Natural killer cell treated with Interleukin-12 subunit alpha and Interleukin-12 subunit beta and Interleukin-15 and Interleukin-18, amount 100 ng/mL, for 72 hours (primary cell): ENCODE data around the gene RANBP3L. TPM values are rescaled to one million over a fixed set of nuclear protein-coding genes. Genes with fewer than 3 reads are reported as not detected.
A peak's percentile ranks its signal among the peaks of the same experiment; 100 is the strongest.
"Not testable (repeated sequence)": the region's sequence is repeated elsewhere in the genome, so short reads cannot be mapped to it uniquely, and the experiment has no call there.

ENCODE experiments used
- ATAC-seq, 2 donors: fragments of 150-1000 bp; cut with Tn5 transposase in 1 of 2; sonication (Bioruptor Pico), chemical (Tn5 transposase) in 1 of 2; 2 replicates each; pipeline ENCODE4 v1.10.0; 2021
- DNase-seq: peaks from one replicate; pipeline ENCODE4 v3.0.0; 2022; ENCODE audit warnings: low spot score
- H3K27ac Mint-ChIP-seq, 2 donors: 1 replicate in 1 of 2; 2 replicates in 1 of 2; pipeline ENCODE4 v1.8.0; 2022; ENCODE audit warnings: mixed read lengths in 2 of 2, mild to moderate bottlenecking in 1 of 2, moderate library complexity in 1 of 2
- H3K27me3 Mint-ChIP-seq, 2 donors: 1 replicate in 1 of 2; 2 replicates in 1 of 2; pipeline ENCODE4 v1.8.0; 2022; ENCODE audit warnings: mixed read lengths in 2 of 2
- H3K36me3 Mint-ChIP-seq: one replicate; pipeline ENCODE4 v1.8.0; 2022; ENCODE audit warnings: mixed read lengths
- H3K4me1 Mint-ChIP-seq, 2 donors: 1 replicate in 1 of 2; 2 replicates in 1 of 2; pipeline ENCODE4 v1.8.0; 2022; ENCODE audit warnings: low read depth in 2 of 2, mixed read lengths in 2 of 2, mild to moderate bottlenecking in 1 of 2
- H3K4me3 Mint-ChIP-seq: one replicate; pipeline ENCODE4 v1.8.0; 2022; ENCODE audit warnings: mixed read lengths
- H3K9me3 Mint-ChIP-seq: 2 replicates; pipeline ENCODE4 v1.8.0; 2022; ENCODE audit warnings: mixed read lengths
- total RNA-seq, 2 donors: library from RNA; stranded (reverse); gene quantifications; one replicate each; pipeline ENCODE4 v1.2.3, GENCODE V29; 2022

The RANBP3L gene
- not detected for total RNA-seq

- peak in 1 of 2 donors; percentile 46 for ATAC-seq
- no peak within 1 kb of the TSS for H3K27ac Mint-ChIP-seq
- H3K4me1 Mint-ChIP-seq: no peaks in the 10 kb centered on the region
- H3K27me3 Mint-ChIP-seq: peaks cover 8 to 15% of the 10 kb centered on the region in 2 donors
- DNase-seq: no peak
- no peak within 1 kb of the TSS for H3K4me3 Mint-ChIP-seq
- H3K36me3 Mint-ChIP-seq: no peaks in the 10 kb centered on the region
- no peaks in the 10 kb centered on the region for H3K9me3 Mint-ChIP-seq
Measured at GRCh38 chr5:36301858-36302603, at the start of gene RANBP3L. TSS of gene RANBP3L (minus strand) at chr5:36301902. CDS start at chr5:36301416, 486 bp downstream.

- Mint-ChIP-seq H3K27ac (no peak overlapping the region), H3K4me1 (no peaks in the 10 kb centered on the region), H3K4me3 (no peak overlapping the region), H3K27me3 (peaks cover 8 to 21% of the 10 kb centered on the region in 2 donors), H3K36me3 (no peaks in the 10 kb centered on the region), H3K9me3 (no peaks in the 10 kb centered on the region)
- DNase-seq (no peak), ATAC-seq (no peak)
Measured at GRCh38 chr5:36346896-36347690, 45.4 kb upstream of the RANBP3L start.

- DNase-seq: no peak
- H3K9me3 Mint-ChIP-seq: no peaks in the 10 kb centered on the region
- no peak overlapping the region for H3K27ac Mint-ChIP-seq
- no peak for ATAC-seq
- H3K36me3 Mint-ChIP-seq: no peaks in the 10 kb centered on the region
- no peak overlapping the region for H3K4me3 Mint-ChIP-seq
- peaks cover 9 to 35% of the 10 kb centered on the region in 2 donors for H3K27me3 Mint-ChIP-seq
- H3K4me1 Mint-ChIP-seq: no peaks in the 10 kb centered on the region
Measured at GRCh38 chr5:36344899-36345298, 43.2 kb upstream of the RANBP3L start.

- H3K27ac Mint-ChIP-seq, H3K36me3 Mint-ChIP-seq, H3K9me3 Mint-ChIP-seq, DNase-seq, ATAC-seq, H3K4me1 Mint-ChIP-seq, H3K4me3 Mint-ChIP-seq: not testable (repeated sequence)
- peaks cover 5 to 41% of the 10 kb centered on the region in 2 donors for H3K27me3 Mint-ChIP-seq
Measured at GRCh38 chr5:36341720-36342119, 40.0 kb upstream of the RANBP3L start.

GRCh38 chr5:36337597-36337996 is 35.9 kb upstream of the RANBP3L start:
- no peak overlapping the region for H3K4me3 Mint-ChIP-seq
- H3K9me3 Mint-ChIP-seq: no peaks in the 10 kb centered on the region
- no peaks in the 10 kb centered on the region for H3K4me1 Mint-ChIP-seq
- peaks cover 10 to 34% of the 10 kb centered on the region in 2 donors for H3K27me3 Mint-ChIP-seq
- H3K27ac Mint-ChIP-seq: no peak overlapping the region
- ATAC-seq (no peak), DNase-seq (no peak)
- no peaks in the 10 kb centered on the region for H3K36me3 Mint-ChIP-seq

- Mint-ChIP-seq H3K4me3 (no peak overlapping the region), H3K9me3 (no peaks in the 10 kb centered on the region), H3K4me1 (no peaks in the 10 kb centered on the region)
Measured at GRCh38 chr5:36334315-36334714, 32.6 kb upstream of the RANBP3L start.

GRCh38 chr5:36332720-36333119 is 31.0 kb upstream of the RANBP3L start:
- H3K4me3 Mint-ChIP-seq, H3K27me3 Mint-ChIP-seq, DNase-seq, H3K4me1 Mint-ChIP-seq, ATAC-seq, H3K27ac Mint-ChIP-seq, H3K36me3 Mint-ChIP-seq, H3K9me3 Mint-ChIP-seq: not testable (repeated sequence)

More at GRCh38 chr5:36334315-36334714, 32.6 kb upstream of the RANBP3L start:
- ATAC-seq (no peak), DNase-seq (no peak)
- H3K27ac Mint-ChIP-seq: no peak overlapping the region
- H3K27me3 Mint-ChIP-seq: peaks cover 5 to 10% of the 10 kb centered on the region in 2 donors
- H3K36me3 Mint-ChIP-seq: no peaks in the 10 kb centered on the region

GRCh38 chr5:36325196-36325595 is 23.5 kb upstream of the RANBP3L start:
- Mint-ChIP-seq H3K36me3 (no peaks in the 10 kb centered on the region), H3K4me3 (no peak overlapping the region), H3K4me1 (no peaks in the 10 kb centered on the region), H3K27me3 (peaks cover 5 to 8% of the 10 kb centered on the region in 2 donors), H3K9me3 (no peaks in the 10 kb centered on the region), H3K27ac (no peak overlapping the region)
- ATAC-seq: no peak
- DNase-seq: no peak

GRCh38 chr5:36323926-36324781 is 22.5 kb upstream of the RANBP3L start:
- no peaks in the 10 kb centered on the region for H3K9me3 Mint-ChIP-seq
- no peak for ATAC-seq
- H3K36me3 Mint-ChIP-seq: no peaks in the 10 kb centered on the region
- H3K27ac Mint-ChIP-seq: no peak overlapping the region
- peaks cover 12 to 19% of the 10 kb centered on the region in 2 donors for H3K27me3 Mint-ChIP-seq
- H3K4me3 Mint-ChIP-seq: no peak overlapping the region
- H3K4me1 Mint-ChIP-seq: no peaks in the 10 kb centered on the region
- no peak for DNase-seq

- Mint-ChIP-seq H3K4me3 (no peak overlapping the region), H3K27ac (no peak overlapping the region), H3K27me3 (peaks cover 11 to 48% of the 10 kb centered on the region in 2 donors), H3K4me1 (no peaks in the 10 kb centered on the region), H3K9me3 (peaks cover 4% of the 10 kb centered on the region), H3K36me3 (no peaks in the 10 kb centered on the region)
- DNase-seq (no peak), ATAC-seq (no peak)
Measured at GRCh38 chr5:36312953-36313672, 11.4 kb upstream of the RANBP3L start.

GRCh38 chr5:36311956-36312355 is 10.3 kb upstream of the RANBP3L start:
- ATAC-seq (no peak), DNase-seq (no peak)
- Mint-ChIP-seq H3K4me1 (no peaks in the 10 kb centered on the region), H3K9me3 (peaks cover 4% of the 10 kb centered on the region), H3K36me3 (no peaks in the 10 kb centered on the region), H3K4me3 (no peak overlapping the region), H3K27me3 (peaks cover 11 to 40% of the 10 kb centered on the region in 2 donors), H3K27ac (no peak overlapping the region)

GRCh38 chr5:36310138-36310537 is 8.4 kb upstream of the RANBP3L start:
- Mint-ChIP-seq H3K9me3 (no peaks in the 10 kb centered on the region), H3K4me3 (no peak overlapping the region), H3K36me3 (no peaks in the 10 kb centered on the region), H3K27ac (no peak overlapping the region), H3K27me3 (peaks cover 5 to 24% of the 10 kb centered on the region in 2 donors), H3K4me1 (no peaks in the 10 kb centered on the region)
- DNase-seq (no peak), ATAC-seq (no peak)
